IMR-90 (cell line): ENCODE data around the gene VSNL1. TPM values are rescaled to one million over a fixed set of nuclear protein-coding genes. Genes with fewer than 3 reads are reported as not detected.

Source experiments
- ATAC-seq: fragments of 200-7000 bp; cut with Tn5 transposase; 2 replicates; pipeline ENCODE4 v1.9.1; 2020; ENCODE audit warnings: low read depth, mild to moderate bottlenecking, moderate library complexity
- BruUV-seq: library from RNA; stranded (reverse); fragments of 400-500 nt; replicated peaks from 2 replicates; lab custom pipeline; 2021; lab: Mats Ljungman, UMichigan
- CTCF ChIA-PET: fragments of 300-600 bp; formaldehyde crosslinking; extraction: SDS; loops from one replicate; lab custom pipeline; 2021; ENCODE audit warnings: antibody characterized with exemption; lab: Yijun Ruan, JAX
- POLR2A ChIA-PET: fragments of 300-600 bp; sonication (Branson Sonifier 250); formaldehyde crosslinking; loops from one replicate; lab custom pipeline; 2022; ENCODE audit warnings: antibody characterized with exemption; ENCODE audit not compliant: unreplicated experiment; lab: Charles Lee
- DNase-seq: peaks from one replicate; pipeline ENCODE4 v3.0.0; 2013
- H2AFZ ChIP-seq: replicated peaks from 2 replicates; pipeline ENCODE3; 2013; ENCODE audit warnings: low read length, mild to moderate bottlenecking; ENCODE audit not compliant: poor library complexity
- H2AK5ac ChIP-seq: 2 replicates; pipeline ENCODE4 v1.6.1; 2013; ENCODE audit warnings: low read depth, low read length, inconsistent platforms
- H2AK9ac ChIP-seq: replicated peaks from 2 replicates; pipeline ENCODE3; 2013; ENCODE audit warnings: mild to moderate bottlenecking, low read depth, low read length, moderate library complexity; ENCODE audit not compliant: poor library complexity
- H2BK120ac ChIP-seq: 2 replicates; pipeline ENCODE4 v1.6.1; 2013; ENCODE audit warnings: low read depth, low read length, inconsistent platforms
- H2BK15ac ChIP-seq: 3 replicates; pipeline ENCODE4 v1.6.1; 2013; ENCODE audit warnings: low read depth, low read length, inconsistent platforms
- H2BK20ac ChIP-seq: 2 replicates; pipeline ENCODE4 v1.6.1; 2013; ENCODE audit warnings: low read depth, mild to moderate bottlenecking, inconsistent platforms, low read length, moderate library complexity
- H2BK5ac ChIP-seq: 2 replicates; pipeline ENCODE4 v1.6.1; 2013; ENCODE audit warnings: mild to moderate bottlenecking, low read depth, low read length, inconsistent platforms; ENCODE audit not compliant: poor library complexity, severe bottlenecking
- H3K14ac ChIP-seq: replicated peaks from 2 replicates; pipeline ENCODE4 v1.6.1; 2013; ENCODE audit warnings: low read depth, low read length, inconsistent platforms
- H3K18ac ChIP-seq: 2 replicates; pipeline ENCODE4 v1.6.1; 2013; ENCODE audit warnings: low read depth, low read length, control low read depth
- H3K23ac ChIP-seq: 2 replicates; pipeline ENCODE4 v1.6.1; 2013; ENCODE audit warnings: low read depth, low read length, inconsistent platforms
- H3K27ac ChIP-seq: 2 replicates; pipeline ENCODE4 v1.5.1; 2013; ENCODE audit warnings: mild to moderate bottlenecking, control low read depth, low read length; ENCODE audit not compliant: insufficient read depth
- H3K27me3 ChIP-seq: 2 replicates; pipeline ENCODE4 v1.6.1; 2013; ENCODE audit warnings: low read length; ENCODE audit not compliant: control insufficient read depth, insufficient read depth
- H3K36me3 ChIP-seq: 2 replicates; pipeline ENCODE4 v1.6.1; 2013; ENCODE audit warnings: low read length, mixed read lengths; ENCODE audit not compliant: control insufficient read depth, insufficient read depth
- H3K4ac ChIP-seq: 2 replicates; pipeline ENCODE4 v1.6.1; 2013; ENCODE audit warnings: low read depth, low read length, inconsistent platforms
- H3K4me1 ChIP-seq: 2 replicates; pipeline ENCODE4 v1.6.1; 2013; ENCODE audit warnings: low read length, mixed read lengths; ENCODE audit not compliant: control insufficient read depth, insufficient read depth
- H3K4me2 ChIP-seq: 2 replicates; pipeline ENCODE4 v1.6.1; 2013; ENCODE audit warnings: low read depth, mild to moderate bottlenecking, control low read depth, low read length, moderate library complexity
- H3K4me3 ChIP-seq: 2 replicates; pipeline ENCODE4 v1.5.1; 2013; ENCODE audit warnings: low read depth, mild to moderate bottlenecking, control low read depth, low read length, moderate library complexity; ENCODE audit not compliant: insufficient read depth
- H3K56ac ChIP-seq: 2 replicates; pipeline ENCODE4 v1.6.1; 2013; ENCODE audit warnings: low read length, inconsistent platforms; ENCODE audit not compliant: insufficient read depth; ENCODE audit errors: extremely low read depth
- H3K79me1 ChIP-seq, 2 experiments: 2 replicates each; pipeline ENCODE4 v1.6.1; 2013; ENCODE audit warnings: low read length in 2 of 2, inconsistent platforms in 1 of 2, low read depth in 1 of 2
- H3K9ac ChIP-seq: 2 replicates; pipeline ENCODE4 v1.6.1; 2013; ENCODE audit warnings: low read depth, low read length, control low read depth
- H3K9me1 ChIP-seq: 2 replicates; pipeline ENCODE4 v1.6.1; 2013; ENCODE audit warnings: low read length, inconsistent platforms; ENCODE audit not compliant: insufficient read depth
- H3K9me3 ChIP-seq: 2 replicates; pipeline ENCODE4 v1.6.1; 2013; ENCODE audit warnings: low read length; ENCODE audit not compliant: control insufficient read depth, insufficient read depth
- H4K20me1 ChIP-seq: 2 replicates; pipeline ENCODE4 v1.6.1; 2013; ENCODE audit warnings: low read length, inconsistent platforms; ENCODE audit not compliant: insufficient read depth
- H4K5ac ChIP-seq: 2 replicates; pipeline ENCODE4 v1.6.1; 2013; ENCODE audit warnings: mild to moderate bottlenecking, low read depth, low read length, control low read depth
- H4K8ac ChIP-seq, 2 experiments: 2 replicates each; pipeline ENCODE4 v1.6.1; 2013; ENCODE audit warnings: low read depth in 2 of 2, low read length in 2 of 2, control low read depth in 1 of 2, inconsistent platforms in 1 of 2
- H4K91ac ChIP-seq: 2 replicates; pipeline ENCODE4 v1.6.1; 2013; ENCODE audit warnings: low read depth, low read length, inconsistent platforms; ENCODE audit not compliant: insufficient read depth
- BHLHE40 ChIP-seq: fragments of 150-350 bp; IDR thresholded peaks from 2 replicates; pipeline ENCODE4 v1.6.1; 2016; ENCODE audit warnings: mild to moderate bottlenecking, low read depth, low read length
- ELK1 ChIP-seq: fragments of 150-350 bp; IDR thresholded peaks from 2 replicates; pipeline ENCODE4 v1.6.1; 2016; ENCODE audit warnings: low read depth, mild to moderate bottlenecking, low read length, moderate library complexity, borderline replicate concordance
- FOS ChIP-seq: fragments of 150-350 bp; IDR thresholded peaks from 2 replicates; pipeline ENCODE4 v1.6.1; 2016; ENCODE audit warnings: low read depth, low read length
- MXI1 ChIP-seq: IDR thresholded peaks from 2 replicates; pipeline ENCODE4 v1.6.1; 2012; ENCODE audit warnings: low read depth, mild to moderate bottlenecking, low read length, moderate library complexity, borderline replicate concordance
- POLR2A ChIP-seq: IDR thresholded peaks from 2 replicates; pipeline ENCODE4 v1.6.1; 2012; ENCODE audit warnings: mild to moderate bottlenecking, low read depth, low read length
- RAD21 ChIP-seq: IDR thresholded peaks from 2 replicates; pipeline ENCODE4 v1.6.1; 2012; ENCODE audit warnings: low read length, improper control_type of control experiment
- RFX5 ChIP-seq: IDR thresholded peaks from 2 replicates; pipeline ENCODE4 v1.8.0; 2012; ENCODE audit warnings: low read depth, mild to moderate bottlenecking, low read length, moderate library complexity
- SMC3 ChIP-seq: fragments of 150-350 bp; IDR thresholded peaks from 2 replicates; pipeline ENCODE4 v1.6.1; 2016; ENCODE audit warnings: low read depth, mild to moderate bottlenecking, antibody characterized with exemption, low read length, moderate library complexity
- USF2 ChIP-seq: fragments of 150-350 bp; IDR thresholded peaks from 2 replicates; pipeline ENCODE4 v1.6.1; 2017; ENCODE audit warnings: mild to moderate bottlenecking, antibody characterized with exemption, low read length, low read depth
- WGBS, 2 experiments: methylation state at CpG; one replicate each; pipeline versions ENCODE4 v1.1.5 to v1.1.7; 2013; ENCODE audit warnings: missing lambda C conversion rate in 2 of 2; ENCODE audit not compliant: insufficient read length in 1 of 2; ENCODE audit errors: extremely low coverage in 2 of 2; 5-methylcytosine and 5-hydroxymethylcytosine counted together
- dilution Hi-C: fragments of 300-500 bp; cut with HindIII; formaldehyde crosslinking; loops from one replicate; pipeline ENCODE4 v1.14.3; 2018; ENCODE audit warnings: low sequenced_read_pairs; ENCODE audit not compliant: unreplicated experiment
- in situ Hi-C: fragments of 300-500 bp; cut with MboI; formaldehyde crosslinking; loops from 3 replicates; pipeline ENCODE4 v1.14.3; 2019; ENCODE audit warnings: low sequenced_read_pairs, inconsistent platforms, mixed read lengths
- intact Hi-C: fragments of 100-400 bp; cut with micrococcal nuclease; formaldehyde crosslinking; loops from 2 replicates; pipeline ENCODE4 v1.10.0; 2022
- polyA plus RNA-seq, 3 experiments: library from polyadenylated mRNA; depleted of rRNA; stranded (reverse); fragments of >200 nt; gene quantifications; 2 replicates each; pipeline ENCODE4 v1.2.3, GENCODE V29; 2012; ENCODE audit warnings: low replicate concordance in 1 of 3
- total RNA-seq: library from RNA; depleted of rRNA; stranded (reverse); fragments of >200 nt; gene quantifications from 2 replicates; pipeline ENCODE4 v1.2.3, GENCODE V29; 2012
- TF ChIP-seq, protein P1 (sequence below): conservative IDR thresholded peaks from 2 replicates; pipeline ENCODE4 v1.5.1; 2012; ENCODE audit warnings: mild to moderate bottlenecking, low read depth, low read length, improper control_type of control experiment

VSNL1 gene
- total and polyA plus RNA-seq, 2 of the 4 experiments (the other 2 are of a cell fraction): 0.32 to 0.36 TPM

DNA sequence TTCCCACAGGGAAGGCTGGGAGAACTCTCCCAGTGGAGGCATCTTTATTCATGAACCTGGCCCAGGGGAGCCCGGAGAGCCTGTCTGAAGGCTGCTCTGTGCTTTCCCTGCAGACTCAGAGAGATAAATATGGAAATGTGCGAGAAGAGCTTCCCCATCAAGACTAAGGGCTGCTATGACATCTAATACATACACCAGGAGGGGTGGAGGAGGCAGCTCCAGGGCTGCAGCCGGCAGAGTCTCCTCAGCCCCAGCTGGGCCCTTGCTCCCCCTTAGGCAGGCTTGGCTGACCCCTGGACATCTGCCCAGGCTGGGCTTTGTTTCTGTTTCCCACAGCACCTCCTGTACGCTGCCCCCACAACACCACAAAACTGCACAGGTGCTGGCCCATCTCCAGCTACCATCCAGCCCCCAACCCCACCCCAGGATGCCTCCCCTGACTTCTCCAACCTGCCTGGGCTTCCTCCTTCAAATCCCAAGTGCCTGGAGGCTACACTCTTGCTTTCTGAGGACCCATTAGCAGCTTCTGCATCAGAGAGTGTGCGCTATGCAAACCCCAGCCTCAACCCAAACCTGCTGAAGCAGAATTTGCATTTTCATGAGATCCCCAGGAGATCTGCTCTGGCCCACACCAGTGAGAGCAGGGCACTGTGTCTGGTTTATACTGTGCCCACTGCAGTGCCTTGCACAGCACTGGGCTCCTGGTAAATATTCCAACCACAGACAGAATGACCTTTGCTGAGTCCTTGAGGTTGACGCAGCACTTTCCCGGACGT lies 96.8 kb downstream of the VSNL1 start:
- Histone ChIP-seq H3K9me1 (no peaks in the 10 kb centered on the region), H3K4me2 (no peak overlapping the region), H3K9me3 (no peaks in the 10 kb centered on the region), H2BK120ac (no peak overlapping the region), H3K14ac (no peak overlapping the region), H2AK5ac (no peak overlapping the region), H3K4me1 (no peaks in the 10 kb centered on the region), H3K27me3 (no peaks in the 10 kb centered on the region), H3K4ac (no peak overlapping the region), H2AFZ (no peak overlapping the region), H3K9ac (no peak overlapping the region), H3K56ac (no peak overlapping the region), H4K5ac (no peak overlapping the region), H2BK15ac (no peak overlapping the region), H4K91ac (no peak overlapping the region), H3K79me1 (no peaks in the 10 kb centered on the region), H3K18ac (no peak overlapping the region), H4K8ac (no peak overlapping the region), H3K4me3 (no peak overlapping the region), H4K20me1 (no peaks in the 10 kb centered on the region), H2BK20ac (no peak overlapping the region), H3K36me3 (no peaks in the 10 kb centered on the region), H2AK9ac (no peak overlapping the region), H3K23ac (no peak overlapping the region), H2BK5ac (no peak overlapping the region), H3K27ac (no peak overlapping the region)
- no peak for TF ChIP-seq FOS
- no peak for TF ChIP-seq RAD21
- no peak for TF ChIP-seq ELK1
- TF ChIP-seq USF2: no peak
- no peak for TF ChIP-seq RFX5
- no peak for TF ChIP-seq SMC3
- TF ChIP-seq BHLHE40: no peak
- TF ChIP-seq MXI1: no peak
- TF ChIP-seq, protein P1, sequence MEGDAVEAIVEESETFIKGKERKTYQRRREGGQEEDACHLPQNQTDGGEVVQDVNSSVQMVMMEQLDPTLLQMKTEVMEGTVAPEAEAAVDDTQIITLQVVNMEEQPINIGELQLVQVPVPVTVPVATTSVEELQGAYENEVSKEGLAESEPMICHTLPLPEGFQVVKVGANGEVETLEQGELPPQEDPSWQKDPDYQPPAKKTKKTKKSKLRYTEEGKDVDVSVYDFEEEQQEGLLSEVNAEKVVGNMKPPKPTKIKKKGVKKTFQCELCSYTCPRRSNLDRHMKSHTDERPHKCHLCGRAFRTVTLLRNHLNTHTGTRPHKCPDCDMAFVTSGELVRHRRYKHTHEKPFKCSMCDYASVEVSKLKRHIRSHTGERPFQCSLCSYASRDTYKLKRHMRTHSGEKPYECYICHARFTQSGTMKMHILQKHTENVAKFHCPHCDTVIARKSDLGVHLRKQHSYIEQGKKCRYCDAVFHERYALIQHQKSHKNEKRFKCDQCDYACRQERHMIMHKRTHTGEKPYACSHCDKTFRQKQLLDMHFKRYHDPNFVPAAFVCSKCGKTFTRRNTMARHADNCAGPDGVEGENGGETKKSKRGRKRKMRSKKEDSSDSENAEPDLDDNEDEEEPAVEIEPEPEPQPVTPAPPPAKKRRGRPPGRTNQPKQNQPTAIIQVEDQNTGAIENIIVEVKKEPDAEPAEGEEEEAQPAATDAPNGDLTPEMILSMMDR: no peak
- no peak for TF ChIP-seq POLR2A
- ChIA-PET CTCF (interaction anchor here (1.0 to 1.4 kb wide), 2 partner anchors 8 to 34 kb away, joined by 3 to 6 read pairs; no protein-coding TSS in a partner anchor), POLR2A (no interaction called here)
- no TSS peak for BruUV-seq
- 75% methylated on average over 4 of the region's 8 CpGs; no CpG with 5 or more reads in 1 of the 2 experiments for WGBS, 2 experiments
- in situ Hi-C loops (no loop called here), intact Hi-C loops (no loop called here), dilution Hi-C loops (no loop called here)
- no peak for DNase-seq
- peak; percentile 40; the same call in 1 of the 2 replicates for ATAC-seq
